ENCODE data around the gene FAM135A.

FAM135A gene

DNA sequence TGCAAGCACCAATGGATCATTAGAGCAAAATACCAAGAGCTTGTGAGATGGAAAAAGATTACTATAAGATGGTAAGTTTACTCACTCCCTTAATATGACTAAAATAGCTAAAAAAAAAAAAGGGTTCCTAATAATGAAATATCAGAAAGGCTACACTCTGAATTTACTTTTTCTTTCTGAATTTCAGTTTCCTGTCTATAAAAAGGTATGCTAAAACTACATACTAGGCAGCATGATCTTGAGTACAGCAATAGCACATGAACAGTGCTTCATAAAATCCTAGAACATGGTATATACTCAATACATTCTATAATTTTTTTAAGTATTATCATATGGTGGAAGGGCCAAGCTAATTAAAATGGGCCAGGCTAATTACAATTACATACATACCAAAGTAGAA lies 24.0 kb upstream of the FAM135A start:
- TF ChIP-seq, protein P1, sequence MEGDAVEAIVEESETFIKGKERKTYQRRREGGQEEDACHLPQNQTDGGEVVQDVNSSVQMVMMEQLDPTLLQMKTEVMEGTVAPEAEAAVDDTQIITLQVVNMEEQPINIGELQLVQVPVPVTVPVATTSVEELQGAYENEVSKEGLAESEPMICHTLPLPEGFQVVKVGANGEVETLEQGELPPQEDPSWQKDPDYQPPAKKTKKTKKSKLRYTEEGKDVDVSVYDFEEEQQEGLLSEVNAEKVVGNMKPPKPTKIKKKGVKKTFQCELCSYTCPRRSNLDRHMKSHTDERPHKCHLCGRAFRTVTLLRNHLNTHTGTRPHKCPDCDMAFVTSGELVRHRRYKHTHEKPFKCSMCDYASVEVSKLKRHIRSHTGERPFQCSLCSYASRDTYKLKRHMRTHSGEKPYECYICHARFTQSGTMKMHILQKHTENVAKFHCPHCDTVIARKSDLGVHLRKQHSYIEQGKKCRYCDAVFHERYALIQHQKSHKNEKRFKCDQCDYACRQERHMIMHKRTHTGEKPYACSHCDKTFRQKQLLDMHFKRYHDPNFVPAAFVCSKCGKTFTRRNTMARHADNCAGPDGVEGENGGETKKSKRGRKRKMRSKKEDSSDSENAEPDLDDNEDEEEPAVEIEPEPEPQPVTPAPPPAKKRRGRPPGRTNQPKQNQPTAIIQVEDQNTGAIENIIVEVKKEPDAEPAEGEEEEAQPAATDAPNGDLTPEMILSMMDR (IDR thresholded peaks at IDR 0.05): no peak

DNA sequence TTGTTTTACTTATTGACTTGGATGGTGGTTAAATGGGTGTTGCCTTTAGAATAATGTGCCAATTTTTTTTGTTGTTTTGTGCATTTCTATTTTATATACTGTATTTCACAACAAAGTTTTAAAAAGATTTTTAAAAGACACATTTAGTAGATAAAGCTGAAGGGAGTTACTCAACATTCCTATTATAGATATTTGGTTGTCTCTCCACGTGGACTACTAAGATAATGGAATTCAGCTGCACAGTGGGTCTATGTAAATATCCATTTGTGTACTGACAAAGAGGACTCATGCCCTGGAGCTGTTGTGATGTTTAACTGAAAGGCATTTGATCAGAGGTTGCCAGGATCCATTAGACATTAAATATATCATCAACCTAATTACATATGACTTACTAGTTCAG lies 23.2 kb upstream of the FAM135A start:
- TF ChIP-seq, protein P1 (IDR thresholded peaks at IDR 0.05): no peak

DNA sequence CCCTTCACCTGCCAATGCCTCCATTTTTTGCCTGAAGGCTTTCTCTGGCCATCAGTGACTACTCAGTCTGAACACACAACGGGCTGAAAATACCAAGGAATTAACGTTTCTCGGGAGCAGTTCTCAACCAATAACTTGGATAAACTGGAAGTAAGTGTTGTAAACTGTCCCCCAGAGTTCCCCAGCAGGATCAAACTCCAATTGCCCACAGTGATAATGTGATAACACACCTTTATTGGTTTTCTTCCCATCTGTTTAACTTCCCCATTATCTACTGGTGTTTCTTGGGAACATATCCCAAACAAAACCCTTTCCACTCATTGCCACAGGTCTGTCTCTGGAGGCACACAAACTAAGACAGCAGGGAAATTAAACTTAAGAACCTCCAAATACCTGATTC lies 21.8 kb upstream of the FAM135A start:
- TF ChIP-seq, protein P1 (IDR thresholded peaks at IDR 0.05): no peak

DNA sequence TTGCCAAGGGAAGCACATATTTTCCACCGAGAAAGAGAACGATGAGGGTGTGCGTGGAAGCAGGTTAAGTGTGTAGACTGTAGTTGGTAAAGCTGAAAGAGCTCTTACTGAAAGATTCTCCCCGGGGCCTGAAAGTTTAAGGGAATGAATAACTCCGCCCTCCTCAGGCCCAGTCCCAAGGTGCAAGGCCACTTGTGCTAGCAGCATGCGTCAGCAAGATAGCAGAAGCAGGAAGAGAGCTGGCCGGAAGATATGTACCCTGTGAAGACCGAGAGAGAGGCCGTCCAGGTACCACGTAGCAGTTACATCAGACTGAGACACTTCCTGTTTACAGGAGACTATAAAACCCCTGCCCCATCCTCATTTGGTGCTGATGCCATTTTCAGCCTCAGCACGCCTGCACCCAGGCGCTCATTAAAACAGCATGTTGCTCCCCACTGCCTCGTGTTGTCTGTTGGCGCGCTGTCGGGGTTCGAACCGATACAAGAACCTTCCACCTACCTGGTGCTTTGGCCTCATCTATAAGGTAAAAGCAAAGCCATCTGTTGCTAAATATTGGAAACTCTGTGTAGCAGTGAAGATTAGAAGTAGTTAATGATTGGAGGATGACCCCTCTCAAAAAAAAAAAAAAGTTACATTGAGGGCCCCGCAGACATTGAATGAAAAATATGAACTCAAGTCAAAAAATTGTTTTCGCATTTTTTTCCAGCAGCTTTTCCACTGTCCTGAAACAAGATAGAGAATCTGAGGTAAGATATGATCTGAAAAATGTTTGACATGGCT lies 18.6 kb upstream of the FAM135A start:
- TF ChIP-seq, protein P1 (IDR thresholded peaks at IDR 0.05): no peak

DNA sequence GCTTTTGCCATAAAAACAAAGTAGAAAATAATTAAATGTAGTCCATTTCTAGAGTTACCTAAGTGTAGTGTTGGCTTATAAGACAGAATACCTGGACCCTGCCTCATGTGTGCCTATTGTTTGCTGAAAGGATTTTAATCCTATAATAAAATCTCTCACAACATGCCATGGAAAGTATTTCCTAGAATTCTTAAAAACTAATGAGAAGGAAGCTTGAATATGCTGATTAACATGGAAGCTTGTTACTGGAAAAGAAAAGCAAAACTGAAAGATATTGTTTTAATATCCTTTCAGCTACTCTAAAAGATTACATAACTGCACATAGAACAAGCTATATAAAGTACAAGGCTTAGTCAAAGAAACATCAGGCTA lies 18.0 kb upstream of the FAM135A start:
- TF ChIP-seq, protein P1 (IDR thresholded peaks at IDR 0.05): no peak

DNA sequence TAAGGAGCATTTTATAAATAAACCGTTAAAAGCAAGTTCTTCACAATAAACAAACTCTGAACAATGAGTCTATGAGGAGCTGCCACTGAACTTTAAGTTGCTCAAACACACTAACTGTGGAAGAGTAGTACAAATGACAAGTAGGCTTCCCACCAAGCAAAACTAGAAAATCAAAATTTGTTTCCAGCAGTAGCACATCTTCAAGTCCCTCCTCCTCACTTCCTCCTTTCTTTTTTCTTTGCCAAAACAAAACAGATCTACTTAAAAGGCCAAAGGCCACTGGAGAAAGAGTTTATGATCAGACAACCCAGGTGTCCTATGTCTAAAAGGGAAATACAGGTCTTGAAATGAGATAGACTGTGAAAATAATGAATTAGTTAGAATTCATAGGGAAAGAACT lies 17.1 kb upstream of the FAM135A start:
- TF ChIP-seq, protein P1 (IDR thresholded peaks at IDR 0.05): no peak

DNA sequence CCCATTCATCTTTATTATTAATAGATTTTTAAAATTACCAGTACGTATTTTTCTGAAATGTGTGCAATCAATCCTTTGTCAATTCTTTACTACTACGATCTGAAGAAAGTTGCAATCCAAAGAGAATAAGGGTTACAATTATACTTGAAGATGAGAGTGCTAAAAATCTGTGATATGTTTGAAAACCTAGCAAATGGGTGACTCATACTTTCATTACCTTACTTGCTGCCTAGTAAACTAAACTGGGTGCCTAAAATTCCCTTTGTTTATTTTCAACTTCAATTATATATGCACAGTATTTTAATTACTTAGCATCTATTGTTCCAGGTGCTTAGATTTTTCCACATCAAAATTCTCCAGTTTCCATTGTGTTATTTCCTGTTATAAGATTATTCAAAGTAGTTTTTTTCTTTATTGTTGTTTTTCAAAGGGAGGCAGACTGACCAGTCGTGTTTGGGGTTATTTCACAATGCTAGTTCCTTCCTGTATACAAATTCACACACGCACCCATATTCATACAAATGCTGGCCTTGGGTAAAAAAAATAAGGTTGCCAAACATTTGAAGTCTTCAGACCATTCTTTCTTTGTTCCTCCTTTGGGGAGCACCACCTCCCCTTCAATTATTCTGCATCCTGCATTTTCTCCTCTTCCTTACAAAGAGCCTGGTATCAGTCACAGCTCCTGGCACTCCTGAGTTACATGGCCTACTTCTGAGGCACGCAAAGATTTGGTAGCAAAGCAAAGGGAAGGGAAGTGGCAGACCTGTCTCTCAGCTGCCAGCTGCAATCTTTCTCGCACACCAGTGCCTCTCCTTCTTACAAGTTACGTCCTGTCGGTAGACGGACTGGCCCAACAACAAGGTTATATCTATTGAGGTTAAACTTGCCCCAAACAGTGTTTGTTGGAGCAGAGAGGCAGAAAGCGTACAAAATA lies 16.2 kb upstream of the FAM135A start:
- TF ChIP-seq, protein P1 (IDR thresholded peaks at IDR 0.05): no peak
